ACC112 (cell line): ENCODE results near the gene CAMKK2.
"Not testable (repeated sequence)": the region's sequence is repeated elsewhere in the genome, so short reads cannot be mapped to it uniquely, and the experiment has no call there.

Experiments
- H2AFZ ChIP-seq: fragments of 200-600 bp; sonication (generic); one replicate; pipeline ENCODE4 v1.6.0; 2017; ENCODE audit warnings: antibody characterized with exemption, low read length; ENCODE audit not compliant: unreplicated experiment
- H3K27ac ChIP-seq: fragments of 200-600 bp; sonication (generic); 2 replicates; pipeline ENCODE4 v1.5.1; 2014; ENCODE audit warnings: low read depth, mild to moderate bottlenecking, antibody characterized with exemption, low read length, moderate library complexity
- H3K27me3 ChIP-seq: fragments of 200-600 bp; sonication (generic); 2 replicates; pipeline ENCODE4 v1.6.1; 2014; ENCODE audit warnings: mild to moderate bottlenecking, antibody characterized with exemption, low read length, moderate library complexity, mixed read lengths; ENCODE audit not compliant: insufficient read depth
- H3K36me3 ChIP-seq: fragments of 200-600 bp; sonication (generic); 2 replicates; pipeline ENCODE4 v1.6.1; 2016; ENCODE audit warnings: mild to moderate bottlenecking, antibody characterized with exemption, low read length, moderate library complexity, mixed read lengths; ENCODE audit not compliant: insufficient read depth
- H3K4me1 ChIP-seq: fragments of 200-600 bp; sonication (generic); one replicate; pipeline ENCODE4 v1.6.1; 2016; ENCODE audit warnings: low read length, mixed read lengths; ENCODE audit not compliant: insufficient read depth, unreplicated experiment, control insufficient read depth
- H3K4me3 ChIP-seq: fragments of 200-600 bp; sonication (generic); 2 replicates; pipeline ENCODE4 v1.5.1; 2014; ENCODE audit warnings: mild to moderate bottlenecking, low read depth, low read length
- H3K79me2 ChIP-seq: fragments of 200-600 bp; sonication (generic); one replicate; pipeline ENCODE4 v1.6.0; 2016; ENCODE audit warnings: low read length; ENCODE audit not compliant: control insufficient read depth, unreplicated experiment, insufficient read depth

Gene CAMKK2

DNA sequence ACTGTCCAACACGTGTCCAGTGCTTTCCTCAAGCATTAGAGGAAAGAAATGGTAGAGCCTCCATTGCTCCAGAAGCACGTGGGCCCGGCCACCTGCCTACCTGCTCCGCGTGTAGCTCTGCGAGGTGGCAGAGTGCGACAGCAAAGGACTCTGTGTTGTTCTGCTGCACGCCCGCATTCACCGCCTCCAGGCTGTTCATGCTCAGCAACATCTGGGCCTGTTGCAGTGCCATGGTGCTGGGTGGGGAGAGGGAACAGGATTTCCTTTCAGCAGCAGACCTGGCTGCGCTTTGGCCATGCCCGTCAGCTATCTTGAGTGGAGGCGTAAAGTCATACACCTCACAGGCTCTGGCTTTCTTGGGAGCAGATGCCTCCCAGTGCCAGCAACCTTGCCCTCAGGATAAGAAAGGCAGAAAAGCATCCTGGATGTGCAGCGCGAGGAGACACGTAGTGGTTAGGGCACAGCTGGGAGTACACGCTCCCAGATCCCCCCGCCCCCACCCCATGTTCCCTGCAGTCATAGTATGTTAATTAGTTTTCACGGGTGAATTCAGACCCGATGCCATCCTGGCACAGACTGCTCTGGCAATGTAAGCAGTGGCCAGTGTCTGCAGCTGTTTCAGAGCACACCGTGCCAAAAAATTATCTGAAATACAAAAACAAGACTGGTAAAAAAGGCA lies 30.6 kb upstream of the CAMKK2 start:
- peaks cover 38% of the 10 kb centered on the region for H3K36me3 ChIP-seq
- no peak overlapping the region for H3K4me3 ChIP-seq
- H3K27ac ChIP-seq, result no peak overlapping the region
- H3K79me2 ChIP-seq, result no peaks in the 10 kb centered on the region
- no peaks in the 10 kb centered on the region for H3K4me1 ChIP-seq
- H3K27me3 ChIP-seq, result no peaks in the 10 kb centered on the region
- no peak overlapping the region for H2AFZ ChIP-seq

DNA sequence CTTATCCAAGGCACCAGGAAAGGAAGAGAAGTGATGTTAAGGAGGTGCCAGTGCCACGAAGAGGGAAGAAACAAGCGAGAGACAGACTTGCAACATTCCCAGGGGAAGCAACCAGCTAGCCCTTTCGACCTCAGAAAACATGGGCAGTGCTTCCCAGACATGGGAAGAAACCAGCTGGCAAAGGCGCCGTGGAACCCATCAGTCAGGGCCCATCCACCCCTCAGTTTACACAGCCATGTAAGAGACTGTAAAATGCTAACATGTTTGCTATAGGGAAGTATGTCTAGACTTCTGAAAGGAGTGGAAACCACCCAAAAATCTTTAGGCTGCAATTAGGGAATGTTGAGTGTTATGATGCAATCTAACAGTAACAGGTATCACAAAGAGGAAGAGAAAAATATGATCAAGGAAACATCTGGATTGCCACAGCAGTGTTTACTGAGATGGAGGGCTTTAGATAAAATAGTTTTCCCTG lies 29.4 kb upstream of the CAMKK2 start:
- H3K27me3 ChIP-seq, result no peaks in the 10 kb centered on the region
- peaks cover 28% of the 10 kb centered on the region for H3K36me3 ChIP-seq
- H3K27ac ChIP-seq, result no peak overlapping the region
- H3K4me1 ChIP-seq, result no peaks in the 10 kb centered on the region
- no peaks in the 10 kb centered on the region for H3K79me2 ChIP-seq
- no peak overlapping the region for H3K4me3 ChIP-seq
- H2AFZ ChIP-seq, result no peak overlapping the region

GRCh38 chr12:121323908-121324307 lies 27.4 kb upstream of the CAMKK2 start:
- Histone ChIP-seq H3K36me3 (peaks cover 17% of the 10 kb centered on the region), H2AFZ (no peak overlapping the region), H3K27me3 (no peaks in the 10 kb centered on the region)

GRCh38 chr12:121318121-121318520 lies 21.6 kb upstream of the CAMKK2 start:
- H3K79me2 ChIP-seq, result no peaks in the 10 kb centered on the region
- H3K4me1 ChIP-seq, result no peaks in the 10 kb centered on the region
- H3K27ac ChIP-seq, result no peak overlapping the region
- no peaks in the 10 kb centered on the region for H3K27me3 ChIP-seq
- no peak overlapping the region for H3K4me3 ChIP-seq
- no peak overlapping the region for H2AFZ ChIP-seq
- peaks cover 4% of the 10 kb centered on the region; the same call in 1 of the 2 replicates for H3K36me3 ChIP-seq

More at GRCh38 chr12:121323908-121324307, 27.4 kb upstream of the CAMKK2 start:
- Histone ChIP-seq H3K4me1 (no peaks in the 10 kb centered on the region), H3K79me2 (no peaks in the 10 kb centered on the region), H3K27ac (no peak overlapping the region), H3K4me3 (no peak overlapping the region)

DNA sequence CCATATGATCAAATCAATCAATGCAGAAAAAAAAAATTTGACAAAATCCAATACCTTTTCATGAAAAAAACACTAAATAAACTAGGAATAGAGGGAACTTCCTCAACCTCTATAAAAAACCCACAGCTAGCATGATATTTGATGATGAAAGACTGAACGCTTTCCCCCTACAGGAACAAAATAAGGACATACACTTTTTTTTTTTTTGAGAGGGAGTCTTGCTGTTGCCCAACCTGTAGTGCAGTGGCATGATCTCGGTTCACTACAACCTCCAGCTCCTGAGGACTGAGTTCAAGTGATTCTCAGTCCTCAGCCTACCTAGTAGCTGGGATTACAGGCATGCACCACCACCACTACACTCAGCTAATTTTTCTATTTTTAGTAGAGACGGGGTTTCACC lies 17.9 kb upstream of the CAMKK2 start:
- Histone ChIP-seq H3K27ac (no peak overlapping the region), H3K4me1 (no peaks in the 10 kb centered on the region), H3K36me3 (peaks cover 4% of the 10 kb centered on the region; the same call in 1 of the 2 replicates), H3K27me3 (no peaks in the 10 kb centered on the region), H2AFZ (no peak overlapping the region), H3K4me3 (no peak overlapping the region), H3K79me2 (no peaks in the 10 kb centered on the region)

GRCh38 chr12:121310231-121310630 lies 13.7 kb upstream of the CAMKK2 start:
- H2AFZ ChIP-seq, H3K4me1 ChIP-seq, H3K36me3 ChIP-seq: not testable (repeated sequence)

GRCh38 chr12:121307397-121307796 lies 10.9 kb upstream of the CAMKK2 start:
- H3K4me1 ChIP-seq, H3K36me3 ChIP-seq, H3K79me2 ChIP-seq: not testable (repeated sequence)

More at GRCh38 chr12:121310231-121310630, 13.7 kb upstream of the CAMKK2 start:
- not testable (repeated sequence) for H3K27me3 ChIP-seq, H3K27ac ChIP-seq, H3K79me2 ChIP-seq, H3K4me3 ChIP-seq

DNA sequence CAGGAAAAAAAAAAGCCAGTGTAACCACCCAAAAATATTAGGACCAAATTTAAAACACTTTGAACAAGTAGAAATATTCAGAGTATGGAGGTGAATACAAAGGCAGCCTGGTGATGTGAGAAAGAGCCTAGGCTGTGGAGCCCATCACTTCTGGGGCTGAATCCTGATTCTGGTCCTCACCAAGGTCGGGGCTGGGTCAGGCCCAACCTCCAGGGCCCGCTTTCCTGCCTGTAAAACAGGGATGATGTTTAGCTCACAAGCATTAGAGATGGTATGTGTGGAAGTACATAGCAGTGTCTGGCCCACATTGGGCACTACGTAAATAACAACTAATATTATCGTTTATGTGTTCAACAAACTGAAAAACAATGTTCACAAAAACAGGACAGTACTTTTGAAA lies 7.8 kb upstream of the CAMKK2 start:
- H3K79me2 ChIP-seq, result no peaks in the 10 kb centered on the region
- H3K4me3 ChIP-seq, result no peak overlapping the region
- H3K27me3 ChIP-seq, result no peaks in the 10 kb centered on the region
- H2AFZ ChIP-seq, result no peak overlapping the region
- H3K4me1 ChIP-seq, result no peaks in the 10 kb centered on the region
- H3K27ac ChIP-seq, result no peak overlapping the region
- no peaks in the 10 kb centered on the region for H3K36me3 ChIP-seq

More at GRCh38 chr12:121307397-121307796, 10.9 kb upstream of the CAMKK2 start:
- not testable (repeated sequence) for H3K4me3 ChIP-seq, H3K27ac ChIP-seq, H3K27me3 ChIP-seq, H2AFZ ChIP-seq

- Histone ChIP-seq H3K36me3 (no peaks in the 10 kb centered on the region), H3K4me1 (no peaks in the 10 kb centered on the region), H3K27me3 (no peaks in the 10 kb centered on the region), H3K27ac (no peak overlapping the region), H3K79me2 (no peaks in the 10 kb centered on the region), H3K4me3 (no peak overlapping the region), H2AFZ (no peak overlapping the region)
These were observed 5.4 kb upstream of the CAMKK2 start for GRCh38 chr12:121301876-121302275.

GRCh38 chr12:121300083-121300819 lies 3.7 kb upstream of the CAMKK2 start:
- no peak overlapping the region for H3K4me3 ChIP-seq
- no peak overlapping the region for H2AFZ ChIP-seq
- H3K27ac ChIP-seq, result no peak overlapping the region
- peaks cover 1% of the 10 kb centered on the region for H3K4me1 ChIP-seq
- H3K79me2 ChIP-seq, result peaks cover 12% of the 10 kb centered on the region
- no peaks in the 10 kb centered on the region for H3K36me3 ChIP-seq
- H3K27me3 ChIP-seq, result no peaks in the 10 kb centered on the region

- H3K36me3 ChIP-seq, result no peaks in the 10 kb centered on the region
- H3K79me2 ChIP-seq, result peaks cover 15% of the 10 kb centered on the region
- no peak overlapping the region for H3K27ac ChIP-seq
- H2AFZ ChIP-seq, result no peak overlapping the region
- peaks cover 3% of the 10 kb centered on the region for H3K4me1 ChIP-seq
- no peak overlapping the region for H3K4me3 ChIP-seq
- no peaks in the 10 kb centered on the region for H3K27me3 ChIP-seq
These were observed 3.2 kb upstream of the CAMKK2 start for GRCh38 chr12:121299662-121300061.
